Measurements from ENCODE around the gene GNGT1.

The GNGT1 gene

GRCh38 chr7:93873998-93874574 lies 32.3 kb upstream of the GNGT1 start:
- no peaks in the 10 kb centered on the region for H3K27me3 ChIP-seq

DNA sequence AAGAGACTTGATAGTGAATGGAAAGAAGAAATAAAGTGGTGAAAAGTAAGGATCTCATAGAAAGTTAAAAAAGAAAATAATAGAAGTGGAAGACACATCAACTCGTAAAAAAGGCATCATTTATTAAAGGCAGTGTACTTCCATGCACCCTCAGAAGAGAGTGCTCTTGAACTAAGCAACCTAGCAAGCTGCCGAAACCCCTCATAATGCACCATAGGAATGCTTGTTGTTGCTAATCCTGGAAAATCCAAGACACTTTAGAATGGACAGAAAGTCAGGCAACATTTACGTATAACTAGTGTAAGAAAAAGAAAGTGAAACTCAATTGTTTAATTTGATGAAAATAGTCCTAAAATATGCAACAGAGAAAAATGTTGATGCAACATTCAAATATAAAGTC lies 28.6 kb upstream of the GNGT1 start:
- H3K4me1 ChIP-seq = no peaks in the 10 kb centered on the region
- H3K27me3 ChIP-seq = no peaks in the 10 kb centered on the region
- H3K4me3 ChIP-seq (ENCODE audit: low read depth, low read length) = no peak overlapping the region
- no peak for DNase-seq
- TF ChIP-seq CTCF (IDR thresholded peaks at IDR 0.05; ENCODE audit: low read depth, low read length) = no peak
- no peaks in the 10 kb centered on the region for H3K36me3 ChIP-seq
- H3K9me3 ChIP-seq = no peaks in the 10 kb centered on the region

More at GRCh38 chr7:93873998-93874574, 32.3 kb upstream of the GNGT1 start:
- Histone ChIP-seq H3K9me3 (no peaks in the 10 kb centered on the region), H3K4me1 (no peaks in the 10 kb centered on the region), H3K36me3 (no peaks in the 10 kb centered on the region), H3K4me3 (ENCODE audit: low read depth, low read length) (no peak overlapping the region)
- DNase-seq = no peak
- TF ChIP-seq CTCF (IDR thresholded peaks at IDR 0.05; ENCODE audit: low read depth, low read length) = no peak

- no peak for TF ChIP-seq CTCF (IDR thresholded peaks at IDR 0.05; ENCODE audit: low read depth, low read length)
- H3K4me3 ChIP-seq (ENCODE audit: low read depth, low read length) = no peak overlapping the region
Measured at GRCh38 chr7:93879356-93879755, 27.0 kb upstream of the GNGT1 start.

GRCh38 chr7:93882468-93882867 lies 23.9 kb upstream of the GNGT1 start:
- H3K9me3 ChIP-seq = no peaks in the 10 kb centered on the region
- TF ChIP-seq CTCF (IDR thresholded peaks at IDR 0.05; ENCODE audit: low read depth, low read length) = no peak
- H3K4me3 ChIP-seq (ENCODE audit: low read depth, low read length) = no peak overlapping the region
- H3K27me3 ChIP-seq = no peaks in the 10 kb centered on the region
- H3K36me3 ChIP-seq = no peaks in the 10 kb centered on the region
- DNase-seq = no peak
- H3K4me1 ChIP-seq = no peaks in the 10 kb centered on the region

More at GRCh38 chr7:93879356-93879755, 27.0 kb upstream of the GNGT1 start:
- Histone ChIP-seq H3K36me3 (no peaks in the 10 kb centered on the region), H3K27me3 (no peaks in the 10 kb centered on the region), H3K4me1 (no peaks in the 10 kb centered on the region), H3K9me3 (no peaks in the 10 kb centered on the region)
- no peak for DNase-seq

- no peak for DNase-seq
- TF ChIP-seq CTCF (IDR thresholded peaks at IDR 0.05; ENCODE audit: low read depth, low read length) = no peak
- Histone ChIP-seq H3K27me3 (0 out of 2 replicates have a peak, but pooled peaks cover 5% of the 10 kb centered on the region), H3K4me1 (no peaks in the 10 kb centered on the region), H3K36me3 (no peaks in the 10 kb centered on the region), H3K4me3 (ENCODE audit: low read depth, low read length) (no peak overlapping the region), H3K9me3 (no peaks in the 10 kb centered on the region)
Measured at GRCh38 chr7:93883078-93883916, 23.1 kb upstream of the GNGT1 start.

DNA sequence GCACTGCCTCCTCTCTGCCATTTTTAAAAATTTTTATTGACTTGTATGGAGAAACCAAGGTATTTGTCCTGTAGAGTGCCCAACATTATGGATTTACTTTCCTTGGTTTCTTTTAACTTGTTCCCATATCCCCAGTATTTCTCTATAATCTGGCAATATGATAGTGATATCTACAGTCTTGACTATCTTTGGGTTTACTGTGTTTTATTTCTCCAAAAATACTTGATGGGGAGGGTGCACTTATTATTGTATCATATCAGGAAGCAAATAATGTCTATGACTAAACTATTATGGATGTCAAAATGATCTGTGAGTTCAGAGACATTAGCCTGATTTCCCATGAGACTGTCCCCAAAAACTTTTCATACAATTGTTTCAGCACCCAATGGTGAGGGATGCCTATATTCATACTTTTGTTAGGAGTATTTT lies 22.4 kb upstream of the GNGT1 start:
- H3K9me3 ChIP-seq = no peaks in the 10 kb centered on the region
- peaks cover 11% of the 10 kb centered on the region for H3K27me3 ChIP-seq
- H3K4me3 ChIP-seq (ENCODE audit: low read depth, low read length) = no peak overlapping the region
- TF ChIP-seq CTCF (IDR thresholded peaks at IDR 0.05; ENCODE audit: low read depth, low read length) = no peak
- H3K36me3 ChIP-seq = no peaks in the 10 kb centered on the region
- no peak for DNase-seq
- H3K4me1 ChIP-seq = no peaks in the 10 kb centered on the region

All from BE2C (cell line).